ENCODE data around the gene TK1. TPM values are rescaled to one million over a fixed set of nuclear protein-coding genes. Genes with fewer than 3 reads are reported as not detected.

The TK1 gene
- total RNA-seq, 1 experiment from 2014 or later = 72.5 TPM

- no peak for DNase-seq (ENCODE audit: low spot score)
- Mint-ChIP-seq H3K27me3 (ENCODE audit: low read depth) (no peaks in the 10 kb centered on the region), H3K4me1 (peaks cover 28% of the 10 kb centered on the region), H3K4me3 (peak overlapping the region; percentile 82), H3K9me3 (0 out of 2 replicates have a peak, but pooled peaks cover 3% of the 10 kb centered on the region), H3K27ac (peak overlapping the region; percentile 53), H3K36me3 (peaks cover 48% of the 10 kb centered on the region)
- ChIA-PET POLR2A (interaction anchor here (0.5 to 1.9 kb wide), 16 partner anchors 8 to 128 kb away, joined by 3 to 13 read pairs (median 4); no protein-coding TSS in a partner anchor), CTCF (interaction anchor here (0.5 to 4.9 kb wide), 31 partner anchors 10 to 396 kb away, joined by 3 to 85 read pairs (median 5); partner anchors contain the start of gene BIRC5)
- no peak for TF ChIP-seq ATF1 (CRISPR knock-in tag; IDR thresholded peaks at IDR 0.05)
- TF ChIP-seq ZNF121 (CRISPR knock-in tag; IDR thresholded peaks at IDR 0.05) = peak; percentile 31; the same call in 1 of the 2 replicates
- no peak for ATAC-seq
Observed at GRCh38 chr17:78185981-78186691, 716 bp downstream of the TK1 start.

- ChIA-PET CTCF (interaction anchor here (1.2 to 4.9 kb wide), 2 partner anchors 9 to 100 kb away, joined by 4 to 85 read pairs; no protein-coding TSS in a partner anchor), POLR2A (no interaction called here)
- Mint-ChIP-seq H3K27me3 (ENCODE audit: low read depth) (no peaks in the 10 kb centered on the region), H3K36me3 (peaks cover 50% of the 10 kb centered on the region), H3K27ac (peak overlapping the region; percentile 39; the same call in 1 of the 2 replicates), H3K9me3 (no peaks in the 10 kb centered on the region), H3K4me3 (peak overlapping the region; percentile 82), H3K4me1 (peaks cover 24% of the 10 kb centered on the region)
- TF ChIP-seq, protein P1, sequence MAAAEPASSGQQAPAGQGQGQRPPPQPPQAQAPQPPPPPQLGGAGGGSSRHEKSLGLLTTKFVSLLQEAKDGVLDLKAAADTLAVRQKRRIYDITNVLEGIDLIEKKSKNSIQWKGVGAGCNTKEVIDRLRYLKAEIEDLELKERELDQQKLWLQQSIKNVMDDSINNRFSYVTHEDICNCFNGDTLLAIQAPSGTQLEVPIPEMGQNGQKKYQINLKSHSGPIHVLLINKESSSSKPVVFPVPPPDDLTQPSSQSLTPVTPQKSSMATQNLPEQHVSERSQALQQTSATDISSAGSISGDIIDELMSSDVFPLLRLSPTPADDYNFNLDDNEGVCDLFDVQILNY (CRISPR knock-in tag; IDR thresholded peaks at IDR 0.05) = no peak
- TF ChIP-seq NR1H2 (CRISPR knock-in tag; IDR thresholded peaks at IDR 0.05) = no peak
- TF ChIP-seq NFE2L1 (CRISPR knock-in tag; IDR thresholded peaks at IDR 0.05) = no peak
- TF ChIP-seq, protein P2, sequence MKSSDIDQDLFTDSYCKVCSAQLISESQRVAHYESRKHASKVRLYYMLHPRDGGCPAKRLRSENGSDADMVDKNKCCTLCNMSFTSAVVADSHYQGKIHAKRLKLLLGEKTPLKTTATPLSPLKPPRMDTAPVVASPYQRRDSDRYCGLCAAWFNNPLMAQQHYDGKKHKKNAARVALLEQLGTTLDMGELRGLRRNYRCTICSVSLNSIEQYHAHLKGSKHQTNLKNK (CRISPR knock-in tag; IDR thresholded peaks at IDR 0.05) = no peak
- no peak for TF ChIP-seq ZNF416 (CRISPR knock-in tag; IDR thresholded peaks at IDR 0.05)
- no peak for TF ChIP-seq MAX (CRISPR knock-in tag; IDR thresholded peaks at IDR 0.05)
- TF ChIP-seq RELA (CRISPR knock-in tag; IDR thresholded peaks at IDR 0.05; ENCODE audit: borderline replicate concordance) = no peak
- TF ChIP-seq HMGA2 (CRISPR knock-in tag; IDR thresholded peaks at IDR 0.05) = no peak
- no peak for TF ChIP-seq CREB1 (CRISPR knock-in tag; IDR thresholded peaks at IDR 0.05)
- TF ChIP-seq ATF1 (CRISPR knock-in tag; IDR thresholded peaks at IDR 0.05) = no peak
- TF ChIP-seq ZNF396 (CRISPR knock-in tag; IDR thresholded peaks at IDR 0.05; ENCODE audit: borderline replicate concordance) = no peak
- TF ChIP-seq ESRRA (CRISPR knock-in tag; IDR thresholded peaks at IDR 0.05; ENCODE audit: borderline replicate concordance) = no peak
- no peak for TF ChIP-seq JAZF1 (CRISPR knock-in tag; IDR thresholded peaks at IDR 0.05)
- no peak for TF ChIP-seq SP1 (CRISPR knock-in tag; conservative IDR thresholded peaks at IDR 0.05)
- TF ChIP-seq KAT7 (CRISPR knock-in tag; IDR thresholded peaks at IDR 0.05; ENCODE audit: borderline replicate concordance) = no peak
- ATAC-seq (no peak), DNase-seq (ENCODE audit: low spot score) (no peak)
Observed at GRCh38 chr17:78184868-78185267, 2.0 kb downstream of the TK1 start.

DNA sequence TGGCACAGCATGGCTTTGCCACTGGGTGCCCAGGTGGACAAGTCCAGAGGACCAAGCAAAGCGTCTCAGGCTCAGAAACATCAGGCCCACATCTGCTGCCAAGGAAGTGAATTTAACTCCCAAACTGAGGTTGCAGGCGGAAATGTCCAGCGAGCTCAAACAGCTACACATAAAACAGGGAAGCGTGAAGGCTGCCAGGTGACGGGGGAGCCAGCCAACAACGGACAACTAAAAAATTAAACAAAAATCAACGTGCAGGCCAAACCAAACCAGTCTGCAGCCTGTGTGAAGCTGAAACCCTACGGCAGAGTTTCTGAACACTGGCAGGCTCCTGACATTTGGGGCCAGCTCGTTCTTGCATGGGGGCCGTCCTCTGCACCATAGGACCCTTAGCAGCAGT, 2.5 kb downstream of the TK1 start:
- no peak for ATAC-seq
- Mint-ChIP-seq H3K4me1 (peaks cover 24% of the 10 kb centered on the region), H3K36me3 (peaks cover 55% of the 10 kb centered on the region), H3K27me3 (ENCODE audit: low read depth) (no peaks in the 10 kb centered on the region), H3K9me3 (no peaks in the 10 kb centered on the region), H3K4me3 (peak overlapping the region; percentile 37; the same call in 1 of the 2 replicates), H3K27ac (0 out of 2 replicates have a peak overlapping the region, but pooled peaks have one; percentile 19)
- no peak for DNase-seq (ENCODE audit: low spot score)
- POLR2A ChIA-PET = no interaction called here
- CTCF ChIA-PET = interaction anchor here (0.7 to 4.9 kb wide), 4 partner anchors 8 to 99 kb away, joined by 3 to 85 read pairs (median 4); no protein-coding TSS in a partner anchor
- TF ChIP-seq FOXP4 (CRISPR knock-in tag; IDR thresholded peaks at IDR 0.05) (no peak), NFATC4 (CRISPR knock-in tag; IDR thresholded peaks at IDR 0.05) (no peak), GABPB1 (CRISPR knock-in tag; IDR thresholded peaks at IDR 0.05) (no peak), PRRX2 (CRISPR knock-in tag; IDR thresholded peaks at IDR 0.05) (no peak), RELA (CRISPR knock-in tag; IDR thresholded peaks at IDR 0.05; ENCODE audit: borderline replicate concordance) (no peak), ERG (CRISPR knock-in tag; IDR thresholded peaks at IDR 0.05) (no peak), ZBTB21 (CRISPR knock-in tag; IDR thresholded peaks at IDR 0.05; ENCODE audit: borderline replicate concordance) (no peak), ZNF416 (CRISPR knock-in tag; IDR thresholded peaks at IDR 0.05) (no peak)
- TF ChIP-seq, protein P2 (CRISPR knock-in tag; IDR thresholded peaks at IDR 0.05) = no peak

Measured in WTC11 (cell line).